ENCODE data around the gene PPAT.
"Not testable (repeated sequence)": the region's sequence is repeated elsewhere in the genome, so short reads cannot be mapped to it uniquely, and the experiment has no call there.

Gene PPAT

DNA sequence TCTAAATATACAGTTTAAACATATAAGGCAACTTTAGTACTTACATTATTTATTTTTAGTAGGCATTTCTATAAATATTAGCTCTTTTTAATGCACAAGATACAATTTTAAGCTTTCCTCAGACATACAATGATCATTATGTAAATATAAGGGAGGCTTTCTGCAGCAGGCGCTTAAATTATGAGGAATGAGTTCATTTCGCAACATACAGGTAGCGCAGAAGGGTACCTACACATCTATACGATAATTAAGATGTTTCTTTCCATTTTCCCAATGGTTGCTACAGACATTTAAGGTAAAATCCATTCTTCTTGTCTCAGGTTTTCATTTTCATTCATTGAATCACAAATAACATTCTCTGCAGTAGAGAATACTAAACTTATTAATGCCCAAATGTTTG, 49.3 kb downstream of the PPAT start:
- DNase-seq (ENCODE audit: low spot score) = no peak

DNA sequence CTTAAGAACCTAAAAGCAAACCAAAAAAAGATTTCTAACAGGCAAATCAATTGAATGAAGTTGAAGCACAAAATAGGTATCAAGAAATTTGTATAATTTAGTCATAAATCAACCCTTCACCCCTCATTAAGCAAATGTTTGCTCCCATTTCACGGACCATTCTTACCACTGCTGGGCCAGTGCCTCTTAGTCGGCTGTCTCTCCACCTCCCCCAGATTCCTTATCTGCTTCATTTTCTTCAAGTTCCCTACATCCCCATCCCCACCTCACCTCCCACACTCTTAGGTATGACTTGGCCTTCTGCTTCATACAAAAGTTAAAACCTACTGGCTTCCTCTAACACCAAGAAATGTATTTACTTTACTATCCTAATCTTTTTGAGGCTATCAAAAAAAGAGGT, 60.0 kb downstream of the PPAT start:
- no peak for DNase-seq (ENCODE audit: low spot score)

DNA sequence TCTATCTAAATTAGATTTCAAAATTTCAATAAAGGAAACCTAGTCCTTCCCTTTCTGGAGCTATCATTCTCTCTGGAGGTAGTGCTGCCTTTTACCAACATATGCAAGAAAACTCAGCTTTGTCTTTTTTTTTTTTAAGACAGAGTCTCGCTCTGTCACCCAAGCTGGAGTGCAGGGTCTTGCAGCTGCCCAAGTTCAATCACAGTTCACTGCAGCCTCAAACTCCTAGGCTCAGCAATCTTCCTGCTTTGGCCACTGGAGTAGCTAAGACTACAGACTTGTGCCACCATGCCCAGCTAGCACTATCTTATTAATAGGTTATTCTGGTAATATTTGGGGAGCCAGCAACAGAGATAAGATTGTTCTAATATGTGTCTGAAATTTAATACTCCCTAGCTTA, 60.5 kb downstream of the PPAT start:
- no peak for DNase-seq (ENCODE audit: low spot score)

DNA sequence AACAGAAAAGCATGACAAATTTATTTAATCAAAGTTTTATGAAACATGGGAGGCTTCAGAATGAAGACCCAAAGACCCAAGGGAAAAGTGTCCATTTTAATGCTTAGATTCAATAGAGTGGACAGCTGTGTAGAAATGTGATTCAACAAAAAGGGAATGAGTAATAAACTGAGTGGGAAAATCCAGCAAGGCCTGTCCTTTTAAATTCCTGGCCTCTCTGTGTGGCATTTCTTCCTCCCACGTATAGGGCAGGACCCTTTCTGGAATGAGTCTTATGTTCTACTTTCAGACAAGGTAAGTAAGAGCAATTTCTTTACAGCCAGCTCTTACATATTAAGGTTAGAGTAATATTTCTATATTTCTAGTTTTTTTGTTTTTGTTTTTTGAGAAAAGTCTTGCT, 62.6 kb downstream of the PPAT start:
- no peak for DNase-seq (ENCODE audit: low spot score)

DNA sequence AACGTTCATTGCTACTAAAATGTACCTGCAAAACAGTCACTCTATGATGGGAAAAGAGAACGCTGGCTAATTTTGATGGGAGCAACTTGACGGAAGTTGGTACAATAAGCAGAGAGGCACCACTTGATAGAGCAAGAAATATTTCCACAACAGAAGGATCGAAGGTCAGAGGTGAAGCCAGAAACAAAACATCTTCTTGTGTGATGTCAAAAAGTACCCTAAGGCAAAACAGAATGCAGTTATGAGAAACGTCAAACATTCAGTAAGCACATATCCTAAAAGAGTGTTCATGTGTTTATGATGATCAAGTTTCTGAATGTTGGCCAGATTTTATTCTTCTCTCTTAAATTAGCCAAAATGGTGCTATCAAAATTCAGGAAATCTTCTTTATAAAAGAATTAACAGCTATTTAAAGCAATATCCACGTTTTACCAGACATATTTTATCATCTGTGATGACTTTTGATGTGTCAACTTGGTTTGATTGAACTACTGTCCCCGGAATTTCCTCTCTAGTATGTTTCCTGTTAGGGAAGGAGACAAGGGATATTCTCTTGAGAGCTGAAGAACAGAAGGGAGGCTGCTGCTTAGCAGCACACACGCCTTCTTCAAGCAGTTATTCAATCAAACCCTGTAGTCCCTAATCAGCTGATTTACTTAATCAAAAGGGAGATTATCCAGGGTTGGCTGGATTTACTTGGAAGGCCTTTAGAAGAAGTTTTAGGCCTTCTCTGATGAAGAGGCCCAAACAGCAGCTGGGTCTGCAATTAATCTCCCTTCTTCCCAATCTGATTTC, 63.8 kb downstream of the PPAT start:
- DNase-seq (ENCODE audit: low spot score) = no peak

DNA sequence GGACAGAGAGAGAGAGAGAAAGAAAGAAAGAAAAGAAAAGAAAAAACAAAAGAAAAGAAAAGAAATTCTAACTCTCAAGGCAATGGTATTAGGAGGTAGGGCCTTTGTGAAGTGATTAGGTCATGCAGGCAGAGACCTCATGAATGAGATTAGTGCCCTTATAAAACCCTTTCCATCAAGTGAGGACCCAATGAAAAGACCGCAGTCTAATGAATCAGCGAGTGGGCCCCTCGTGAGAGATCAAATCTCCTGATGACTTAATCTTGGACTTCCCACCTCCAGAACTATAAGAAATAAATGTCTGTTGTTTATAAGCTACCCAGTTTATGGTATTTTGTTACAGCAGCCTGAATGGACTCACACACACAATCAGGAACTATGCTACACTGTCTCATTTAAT, 65.0 kb downstream of the PPAT start:
- DNase-seq (ENCODE audit: low spot score) = no peak

DNA sequence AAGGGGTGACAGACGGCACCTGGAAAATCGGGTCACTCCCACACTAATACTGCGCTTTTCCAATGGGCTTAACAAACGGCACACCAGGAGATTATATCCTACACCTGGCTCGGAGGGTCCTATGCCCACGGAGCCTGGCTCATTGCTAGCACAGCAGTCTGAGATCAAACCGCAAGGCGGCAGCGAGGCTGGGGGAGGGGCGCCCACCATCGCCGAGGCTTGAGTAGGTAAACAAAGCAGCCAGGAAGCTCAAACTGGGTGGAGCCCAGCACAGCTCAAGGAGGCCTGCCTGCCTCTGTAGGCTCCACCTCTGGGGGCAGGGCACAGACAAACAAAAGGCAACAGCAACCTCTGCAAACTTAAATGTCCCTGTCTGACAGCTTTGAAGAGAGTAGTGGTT, 72.4 kb downstream of the PPAT start:
- not testable (repeated sequence) for DNase-seq (ENCODE audit: low spot score)

DNA sequence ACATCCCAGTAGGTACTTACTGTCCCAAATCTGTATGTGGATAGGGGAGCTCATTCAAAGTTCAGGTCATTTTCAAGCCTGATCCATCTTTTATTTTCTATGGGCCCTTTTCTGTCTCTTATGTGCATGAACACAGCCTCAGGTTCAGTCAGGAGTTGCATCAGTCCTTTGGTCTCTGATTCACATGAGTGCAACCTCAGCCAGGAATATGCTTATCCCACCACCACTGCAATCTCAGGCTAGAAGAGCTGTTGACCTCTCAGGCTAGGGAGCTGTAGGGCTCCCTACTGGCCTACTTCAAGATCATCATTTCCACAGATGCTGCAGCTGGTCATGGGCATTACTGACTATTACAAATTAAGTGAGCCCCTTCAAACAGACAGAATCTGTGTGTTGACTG, 75.3 kb downstream of the PPAT start:
- no peak for DNase-seq (ENCODE audit: low spot score)

DNA sequence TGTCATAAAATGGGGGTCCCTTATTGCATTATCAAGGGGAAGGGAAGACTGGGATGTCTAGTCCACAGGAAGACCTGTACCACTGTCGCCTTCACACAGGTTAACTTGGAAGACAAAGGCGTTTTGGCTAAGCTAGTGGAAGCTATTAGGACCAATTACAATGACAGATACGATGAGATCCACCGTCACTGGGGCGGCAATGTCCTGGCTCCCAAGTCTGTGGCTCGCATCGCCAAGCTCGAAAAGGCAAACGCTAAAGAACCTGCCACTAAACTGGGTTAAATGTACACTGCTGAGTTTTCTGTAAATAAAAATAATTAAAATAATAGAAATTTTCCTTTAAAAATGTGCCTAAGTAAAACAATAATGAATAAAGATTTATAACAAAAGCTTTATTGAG, 78.8 kb downstream of the PPAT start:
- DNase-seq (ENCODE audit: low spot score) = no peak

DNA sequence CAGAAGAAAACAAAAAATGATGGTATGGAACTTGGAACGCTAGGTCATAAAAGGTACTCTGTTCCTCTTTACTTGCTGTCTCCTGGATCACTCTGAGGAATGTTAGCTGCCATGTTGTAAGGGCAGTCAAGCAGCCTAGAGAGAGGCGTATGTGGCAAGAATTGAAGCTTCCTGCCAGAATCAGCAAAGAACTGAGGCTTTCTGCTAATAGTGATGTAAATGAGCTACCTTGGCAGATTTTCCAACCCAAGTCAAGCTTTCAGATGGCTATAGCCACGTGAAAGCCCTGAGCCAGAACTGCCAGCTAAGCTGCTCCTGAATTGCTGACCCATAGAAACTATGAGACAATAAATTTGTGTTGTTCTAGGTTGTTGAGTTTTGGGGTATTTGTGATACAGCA, 86.8 kb downstream of the PPAT start:
- no peak for DNase-seq (ENCODE audit: low spot score)

DNA sequence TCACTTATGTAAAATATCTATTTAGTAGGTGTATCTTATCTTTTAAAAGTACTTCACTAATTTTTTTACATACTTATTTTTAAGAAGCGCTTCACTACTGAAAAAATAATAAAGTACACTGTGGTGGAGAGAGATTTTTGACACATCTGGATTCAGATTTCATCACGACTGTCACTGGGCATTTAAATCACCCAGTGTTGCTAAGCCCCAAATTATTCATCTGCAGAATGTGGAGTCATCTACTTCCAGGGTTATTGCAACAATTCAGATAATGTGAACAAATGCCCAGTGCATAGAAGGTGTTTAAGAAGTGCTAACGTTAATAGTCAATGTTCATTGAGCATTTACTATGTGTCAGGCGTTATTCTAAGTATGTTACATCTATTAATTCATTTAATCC, 90.0 kb downstream of the PPAT start:
- DNase-seq (ENCODE audit: low spot score) = no peak

All from AG20443 (cell line).